Activated naive CD8-positive, alpha-beta T cell treated with anti-CD3 and anti-CD28 coated beads, Interleukin-2, amount 50 U/mL, for 16 hours (primary cell): ENCODE results near the gene ZNF276.
"Not testable (repeated sequence)": the region's sequence is repeated elsewhere in the genome, so short reads cannot be mapped to it uniquely, and the experiment has no call there.

Source experiments
- DNase-seq: peaks from one replicate; pipeline ENCODE4 v3.0.0-alpha.2; 2020; ENCODE audit warnings: low read depth, low spot score

The ZNF276 gene

DNA sequence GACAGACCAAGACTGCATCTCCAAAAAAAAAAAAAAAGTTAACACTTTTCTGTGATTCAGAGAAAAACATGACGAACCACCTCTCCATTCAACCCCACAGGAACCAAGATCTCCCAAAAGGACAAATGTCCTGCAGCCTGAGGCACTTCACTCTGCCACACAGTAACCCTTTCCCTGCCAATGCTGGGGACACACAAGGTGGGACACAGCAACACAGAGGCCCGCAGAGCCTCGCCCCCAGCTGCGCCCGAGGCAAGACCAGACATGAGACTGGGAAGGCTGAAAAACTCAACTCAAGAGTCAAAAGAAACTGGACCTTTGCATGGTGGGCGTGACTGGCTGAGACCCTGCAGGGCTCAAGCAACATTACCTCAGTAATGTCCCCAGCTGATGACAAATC is 61.2 kb downstream of the ZNF276 start:
- DNase-seq = no peak

DNA sequence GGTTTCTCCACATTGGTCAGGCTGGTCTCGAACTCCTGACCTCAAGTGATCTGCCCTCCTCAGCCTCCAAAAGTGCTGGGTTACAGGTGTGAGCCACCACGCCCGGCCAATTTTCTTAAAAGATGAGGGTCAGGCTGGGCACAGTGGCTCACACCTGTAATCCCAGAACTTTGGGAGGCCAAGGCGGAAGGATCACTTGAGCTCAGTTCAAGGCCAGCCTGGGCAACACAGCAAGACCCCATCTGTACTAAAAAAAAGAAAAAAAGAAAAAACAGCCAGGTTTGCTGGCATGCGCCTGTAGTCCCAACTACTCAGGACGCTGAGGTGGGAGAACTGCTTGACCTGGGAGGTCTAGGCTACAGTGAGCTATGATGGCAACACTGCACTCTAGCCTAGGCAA is 62.6 kb downstream of the ZNF276 start:
- DNase-seq = not testable (repeated sequence)

DNA sequence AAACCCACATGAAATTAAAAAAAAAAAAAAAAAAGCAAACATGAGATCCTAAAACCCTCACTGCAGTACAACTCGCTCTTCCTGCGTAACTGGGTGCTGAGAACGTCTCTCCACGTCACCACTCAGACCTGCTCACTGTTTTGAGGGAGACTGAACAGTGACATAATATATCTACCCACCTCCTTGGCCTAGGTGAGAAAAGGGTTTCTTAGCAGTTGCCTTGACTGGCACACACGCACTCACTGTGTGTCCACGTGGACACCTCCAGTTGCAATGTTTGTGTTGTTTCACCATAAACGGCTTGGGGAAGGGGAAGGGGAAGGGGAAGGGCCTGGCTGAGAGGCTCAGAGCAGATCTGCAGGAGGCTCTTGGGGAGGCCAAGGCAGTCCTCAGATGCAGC is 63.1 kb downstream of the ZNF276 start:
- no peak for DNase-seq

DNA sequence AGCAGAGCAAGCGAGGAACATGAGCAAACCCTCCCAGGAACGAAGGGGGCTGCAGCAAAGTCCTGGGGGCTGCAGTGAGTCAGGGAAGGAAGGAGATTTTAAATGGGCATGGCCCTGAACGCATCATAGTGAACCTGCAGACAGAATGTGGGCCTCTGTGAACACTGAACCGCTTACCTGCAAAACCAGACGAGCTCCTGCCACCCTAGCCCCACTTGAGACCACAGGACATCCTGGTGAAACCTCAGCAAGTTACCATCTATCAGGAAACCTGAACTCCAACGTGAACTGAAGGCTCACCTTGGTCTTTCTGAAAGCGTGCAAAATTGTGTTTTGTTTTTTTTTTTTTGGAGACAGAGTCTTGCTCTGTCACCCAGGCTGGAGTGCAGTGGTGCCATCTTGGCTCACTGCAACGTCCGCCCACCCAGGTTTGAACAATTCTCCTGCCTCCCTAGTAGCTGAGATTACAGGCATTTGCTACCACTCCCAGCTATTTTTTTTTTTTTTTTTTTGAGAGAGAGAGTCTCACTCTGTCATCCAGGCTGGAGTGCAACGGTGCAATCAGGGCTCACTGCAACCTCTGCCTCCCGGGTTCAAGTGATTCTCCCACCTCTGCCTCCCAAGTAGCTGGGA is 64.3 kb downstream of the ZNF276 start:
- DNase-seq = no peak

DNA sequence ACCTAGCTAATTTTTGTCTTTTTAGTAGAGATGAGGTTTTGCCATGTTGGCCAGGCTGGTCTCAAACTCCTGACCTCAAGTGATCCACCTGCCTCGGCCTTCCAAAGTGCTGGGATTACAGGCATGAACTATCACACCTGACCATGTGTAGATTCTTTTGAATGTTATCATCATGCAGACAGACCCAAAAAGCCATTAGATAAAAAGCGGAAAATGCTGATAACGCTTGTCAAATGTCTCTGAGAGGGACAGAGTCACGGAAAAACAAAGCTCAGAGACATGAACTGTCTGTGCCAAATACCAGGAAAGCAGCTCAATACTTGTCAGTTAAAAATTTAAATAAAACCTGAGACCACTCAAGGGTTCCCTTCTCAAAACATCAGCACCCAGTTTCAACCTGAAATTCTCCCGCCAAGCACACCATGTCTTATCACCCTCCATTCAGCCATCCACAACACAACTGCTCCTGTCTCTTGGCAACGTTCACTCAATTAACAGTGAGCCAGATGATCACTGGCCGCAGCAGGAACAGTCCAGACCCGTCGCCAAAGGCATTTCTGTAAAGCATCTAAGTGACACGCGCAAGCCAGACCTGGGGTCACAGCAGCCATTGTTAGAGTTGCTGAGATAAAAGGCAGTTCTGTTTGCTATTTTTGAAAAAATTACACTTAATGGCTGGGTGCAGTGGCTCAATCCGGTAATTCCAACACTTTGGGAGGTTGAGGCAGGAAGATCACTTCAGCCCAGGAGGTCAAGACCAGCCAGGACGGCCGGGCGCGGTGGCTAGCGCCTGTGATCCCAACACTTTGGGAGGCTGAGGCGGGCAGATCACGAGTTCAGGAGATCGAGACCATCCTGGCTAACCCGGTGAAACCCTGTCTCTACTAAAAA is 65.4 kb downstream of the ZNF276 start:
- no peak for DNase-seq

DNA sequence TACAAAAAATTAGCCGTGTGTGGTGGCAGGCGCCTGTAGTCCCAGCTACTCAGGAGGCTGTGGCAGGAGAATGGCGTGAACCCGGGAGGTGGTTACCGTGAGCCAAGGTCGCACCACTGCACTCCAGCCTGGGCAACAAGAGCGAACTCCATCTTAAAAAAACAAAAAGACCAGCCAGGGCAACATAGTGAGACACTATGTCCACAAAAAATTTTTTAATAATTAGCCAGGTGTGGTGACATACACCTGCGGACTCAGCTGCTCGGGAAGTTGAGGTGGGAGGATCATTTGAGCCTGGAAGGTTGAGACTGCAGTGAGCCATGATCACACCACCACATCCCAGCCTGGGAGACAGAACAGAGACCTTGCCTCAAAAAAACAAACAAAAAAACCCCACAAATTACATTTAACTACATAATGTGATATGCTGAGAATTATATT is 66.0 kb downstream of the ZNF276 start:
- no peak for DNase-seq
